CD4-positive, alpha-beta T cell (primary cell): ENCODE measurements around the gene CSF1R. TPM values are rescaled to one million over a fixed set of nuclear protein-coding genes. Genes with fewer than 3 reads are reported as not detected.
"Not testable (repeated sequence)": the region's sequence is repeated elsewhere in the genome, so short reads cannot be mapped to it uniquely, and the experiment has no call there.

Source experiments
- ATAC-seq: fragments of 200-7000 bp; cut with Tn5 transposase; one replicate; pipeline ENCODE4 v1.10.0; 2022; ENCODE audit warnings: mild to moderate bottlenecking; ENCODE audit not compliant: poor library complexity
- CTCF ChIA-PET: fragments of 350-600 bp; sonication (Branson Sonifier 250); formaldehyde crosslinking; loops from one replicate; lab custom pipeline; 2021; ENCODE audit warnings: antibody characterized with exemption, inconsistent platforms; lab: Charles Lee
- POLR2A ChIA-PET: fragments of 350-600 bp; sonication (Branson Sonifier 250); formaldehyde crosslinking; loops from one replicate; lab custom pipeline; 2021; ENCODE audit warnings: antibody characterized with exemption, inconsistent platforms; lab: Charles Lee
- DNase-seq, 14 experiments: peaks; one replicate each; pipeline ENCODE4 v3.0.0-alpha.2; 2013 to 2020; ENCODE audit warnings: mixed read lengths in 2 of 14
- H3K27ac ChIP-seq, 2 donors: one replicate each; pipeline versions ENCODE4 v1.5.1 to v1.7.0; 2013; ENCODE audit warnings: low read length in 2 of 2, low read depth in 1 of 2, mild to moderate bottlenecking in 1 of 2
- H3K27me3 ChIP-seq, 2 experiments: 1 replicate in 1 of 2; 2 replicates in 1 of 2; pipeline versions ENCODE4 v1.6.1 to v1.7.0; 2013; ENCODE audit warnings: low read length in 2 of 2, control low read depth in 1 of 2, mild to moderate bottlenecking in 1 of 2, moderate library complexity in 1 of 2; ENCODE audit not compliant: insufficient read depth in 2 of 2, control insufficient read depth in 1 of 2
- H3K36me3 ChIP-seq: one replicate; pipeline ENCODE4 v1.6.1; 2013; ENCODE audit warnings: low read length, control low read depth; ENCODE audit not compliant: insufficient read depth
- H3K4me1 ChIP-seq: one replicate; pipeline ENCODE4 v1.6.1; 2013; ENCODE audit warnings: low read length, control low read depth; ENCODE audit not compliant: insufficient read depth
- H3K4me3 ChIP-seq: one replicate; pipeline ENCODE4 v1.5.1; 2013; ENCODE audit warnings: mild to moderate bottlenecking, low read length, moderate library complexity
- H3K9me3 ChIP-seq, 2 experiments: 1 replicate in 1 of 2; 2 replicates in 1 of 2; pipeline versions ENCODE4 v1.6.1 to v1.7.0; 2013; ENCODE audit warnings: low read length in 2 of 2, mild to moderate bottlenecking in 2 of 2, control low read depth in 1 of 2, moderate library complexity in 1 of 2; ENCODE audit not compliant: control insufficient read depth in 1 of 2, insufficient read depth in 1 of 2
- H3K27ac Mint-ChIP-seq: one replicate; pipeline ENCODE4 v1.8.0; 2020; ENCODE audit warnings: mixed read lengths
- H3K27me3 Mint-ChIP-seq: one replicate; pipeline ENCODE4 v1.8.0; 2021; ENCODE audit warnings: mixed read lengths
- H3K36me3 Mint-ChIP-seq: one replicate; pipeline ENCODE4 v1.8.0; 2021; ENCODE audit warnings: low read depth, mixed read lengths
- H3K4me1 Mint-ChIP-seq: one replicate; pipeline ENCODE4 v1.8.0; 2021; ENCODE audit warnings: low read depth, mixed read lengths
- H3K4me3 Mint-ChIP-seq: one replicate; pipeline ENCODE4 v1.8.0; 2020; ENCODE audit warnings: mild to moderate bottlenecking, mixed read lengths
- H3K9me3 Mint-ChIP-seq: one replicate; pipeline ENCODE4 v1.8.0; 2020; ENCODE audit warnings: mixed read lengths
- CTCF ChIP-seq: fragments of 200-600 bp; IDR thresholded peaks from one replicate; pipeline ENCODE4 v1.8.0; 2022; ENCODE audit warnings: antibody characterized with exemption, mild to moderate bottlenecking
- intact Hi-C, 2 experiments: fragments of 100-400 bp; cut with DNase I in 1 of 2; cut with micrococcal nuclease in 1 of 2; formaldehyde crosslinking; loops; one replicate each; pipeline versions ENCODE4 v1.15.1 to v1.9.0; 2023 to 2025; cut with DNase I, micrococcal nuclease
- total RNA-seq, 174 experiments: library from RNA in 2 of 174; stranded (reverse) in 2 of 174; gene quantifications; one replicate each; pipeline ENCODE4 v1.2.3 and lab custom pipeline; 2021 to 2026

The CSF1R gene
- total RNA-seq, 2 experiments from 2014 or later, result 0.45 to 0.52 TPM

DNA sequence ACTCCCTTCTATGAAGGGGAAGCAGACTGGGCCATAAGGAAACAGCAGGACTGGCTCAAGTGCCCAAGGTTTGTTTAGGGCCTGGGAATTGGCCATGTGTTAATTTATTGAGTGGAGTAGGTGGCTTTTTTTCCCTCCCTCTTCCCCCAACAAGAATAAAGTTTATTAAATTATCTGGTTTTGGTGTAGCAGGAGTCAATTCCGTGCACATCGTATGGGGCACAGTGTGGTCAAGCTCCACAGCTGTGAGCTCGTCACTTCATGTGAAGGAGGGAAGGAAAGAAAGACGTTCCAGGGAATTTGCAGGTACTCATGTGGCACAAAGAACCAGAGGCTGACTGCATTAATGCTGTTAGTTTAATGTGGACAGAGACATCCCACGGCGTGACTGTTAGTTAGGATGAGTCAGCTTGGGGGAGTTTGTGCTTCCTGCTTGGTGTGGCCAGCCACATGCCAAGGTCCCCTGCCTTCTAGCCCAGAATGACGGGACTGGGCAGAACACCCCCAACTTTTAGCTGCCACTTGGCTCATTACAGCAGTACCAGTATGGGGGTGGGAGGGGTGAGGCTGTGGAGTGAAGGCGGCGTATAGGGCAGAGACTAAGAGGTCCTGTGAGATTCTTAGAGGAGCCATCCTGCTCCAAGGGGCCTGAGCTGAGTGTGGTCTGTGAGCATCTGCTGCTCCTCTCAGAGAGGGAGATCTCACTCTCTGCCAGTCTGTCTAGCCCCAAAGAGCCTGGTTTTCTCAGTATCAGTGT lies 33.2 kb downstream of the CSF1R start:
- Mint-ChIP-seq H3K36me3 (peaks cover 71% of the 10 kb centered on the region), H3K4me1 (no peaks in the 10 kb centered on the region), H3K9me3 (no peaks in the 10 kb centered on the region), H3K27me3 (no peaks in the 10 kb centered on the region), H3K4me3 (no peak overlapping the region), H3K27ac (no peak overlapping the region)
- no peak for ATAC-seq
- DNase-seq, result peak in 2 of 14 experiments; percentile 42 to 58
- Histone ChIP-seq H3K4me3 (no peak overlapping the region), H3K27me3 (no peaks in the 10 kb centered on the region), H3K36me3 (peaks cover 65% of the 10 kb centered on the region), H3K4me1 (no peaks in the 10 kb centered on the region), H3K27ac (no peak overlapping the region), H3K9me3 (no peaks in the 10 kb centered on the region)
- intact Hi-C loops, result no loop called here
- TF ChIP-seq CTCF, result no peak
- ChIA-PET POLR2A (no interaction called here), CTCF (no interaction called here)

- ChIA-PET POLR2A (no interaction called here), CTCF (interaction anchor here (0.6 kb wide), 1 partner anchor 100 kb away, joined by 3 read pairs; no protein-coding TSS in a partner anchor)
- peaks cover 72% of the 10 kb centered on the region for H3K36me3 ChIP-seq
- Mint-ChIP-seq H3K27ac (no peak overlapping the region), H3K9me3 (no peaks in the 10 kb centered on the region), H3K36me3 (peaks cover 79% of the 10 kb centered on the region), H3K4me3 (no peak overlapping the region), H3K27me3 (no peaks in the 10 kb centered on the region), H3K4me1 (no peaks in the 10 kb centered on the region)
- DNase-seq (no peak), ATAC-seq (no peak)
- no peaks in the 10 kb centered on the region for H3K27me3 ChIP-seq
- no peak for TF ChIP-seq CTCF
- H3K4me3 ChIP-seq, result no peak overlapping the region
- H3K9me3 ChIP-seq, result no peaks in the 10 kb centered on the region
- no peaks in the 10 kb centered on the region for H3K4me1 ChIP-seq
- no peak overlapping the region for H3K27ac ChIP-seq
- intact Hi-C loops, result no loop called here
These were observed 34.0 kb downstream of the CSF1R start for GRCh38 chr5:150052226-150052955.

GRCh38 chr5:150051657-150052195 lies 34.6 kb downstream of the CSF1R start:
- Histone ChIP-seq H3K27me3 (no peaks in the 10 kb centered on the region), H3K36me3 (peaks cover 78% of the 10 kb centered on the region), H3K4me3 (no peak overlapping the region), H3K9me3 (no peaks in the 10 kb centered on the region), H3K4me1 (no peaks in the 10 kb centered on the region), H3K27ac (no peak overlapping the region)
- DNase-seq (no peak), ATAC-seq (no peak)
- intact Hi-C loops, result no loop called here
- Mint-ChIP-seq H3K27ac (no peak overlapping the region), H3K4me3 (no peak overlapping the region), H3K9me3 (no peaks in the 10 kb centered on the region), H3K36me3 (peaks cover 85% of the 10 kb centered on the region), H3K4me1 (no peaks in the 10 kb centered on the region), H3K27me3 (no peaks in the 10 kb centered on the region)
- no peak for TF ChIP-seq CTCF
- CTCF ChIA-PET, result interaction anchor here (0.6 kb wide), 1 partner anchor 100 kb away, joined by 3 read pairs; no protein-coding TSS in a partner anchor
- POLR2A ChIA-PET, result no interaction called here

- intact Hi-C loops, H3K4me3 Mint-ChIP-seq, H3K9me3 ChIP-seq, H3K4me3 ChIP-seq, ATAC-seq, CTCF ChIA-PET, H3K4me1 Mint-ChIP-seq, H3K27ac ChIP-seq, H3K27ac Mint-ChIP-seq, H3K27me3 Mint-ChIP-seq, H3K9me3 Mint-ChIP-seq, H3K27me3 ChIP-seq, H3K4me1 ChIP-seq, DNase-seq: not testable (repeated sequence)
- POLR2A ChIA-PET, result interaction anchor here (1.6 kb wide), 1 partner anchor 11 kb away, joined by 3 read pairs; no protein-coding TSS in a partner anchor
- peaks cover 85% of the 10 kb centered on the region for H3K36me3 ChIP-seq
- peaks cover 91% of the 10 kb centered on the region for H3K36me3 Mint-ChIP-seq
These were observed 36.1 kb downstream of the CSF1R start for GRCh38 chr5:150050172-150050811.
